Spleen (tissue), 11 donors: ENCODE results near the gene FUT3. TPM values are rescaled to one million over a fixed set of nuclear protein-coding genes. Genes with fewer than 3 reads are reported as not detected.

Experiments used
- DNase-seq: peaks from one replicate; pipeline ENCODE4 v3.0.0-alpha.2; 2020
- H3K27ac ChIP-seq, 8 donors: fragments of 200-600 bp; sonication (generic) in 7 of 8; 1 replicate in 4 of 8; 2 replicates in 4 of 8; pipeline versions ENCODE4 v1.5.0 to v1.8.0; 2016 to 2021; ENCODE audit warnings: inconsistent platforms in 4 of 8, mild to moderate bottlenecking in 4 of 8, moderate library complexity in 1 of 8
- H3K27me3 ChIP-seq, 7 donors: fragments of 200-600 bp; sonication (generic) in 6 of 7; replicated peaks in 1 of 7; 1 replicate in 4 of 7; 2 replicates in 3 of 7; pipeline versions ENCODE4 v1.5.0 to v1.8.0; 2016 to 2021; ENCODE audit warnings: inconsistent platforms in 3 of 7, mild to moderate bottlenecking in 1 of 7
- H3K36me3 ChIP-seq, 6 donors: fragments of 200-600 bp; sonication (generic) in 5 of 6; 1 replicate in 4 of 6; 2 replicates in 2 of 6; pipeline versions ENCODE4 v1.5.0 to v1.8.0; 2016 to 2021; ENCODE audit warnings: inconsistent platforms in 2 of 6
- H3K4me1 ChIP-seq, 6 donors: fragments of 200-600 bp; sonication (generic) in 5 of 6; 1 replicate in 3 of 6; 2 replicates in 3 of 6; pipeline versions ENCODE4 v1.5.0 to v1.8.0; 2016 to 2021; ENCODE audit warnings: inconsistent platforms in 3 of 6
- H3K4me3 ChIP-seq, 8 donors: fragments of 200-600 bp; sonication (generic) in 7 of 8; 1 replicate in 4 of 8; 2 replicates in 4 of 8; pipeline versions ENCODE4 v1.5.0 to v1.8.0; 2016 to 2021; ENCODE audit warnings: inconsistent platforms in 4 of 8, mild to moderate bottlenecking in 4 of 8, moderate library complexity in 2 of 8
- H3K9me3 ChIP-seq, 8 donors: fragments of 200-600 bp; sonication (generic) in 7 of 8; 1 replicate in 4 of 8; 2 replicates in 4 of 8; pipeline versions ENCODE4 v1.5.0 to v1.8.0; 2016 to 2021; ENCODE audit warnings: inconsistent platforms in 4 of 8
- CTCF ChIP-seq, 11 experiments: fragments of 200-600 bp in 7 of 11; fragments of 450-650 bp in 4 of 11; sonication (generic) in 4 of 11; IDR thresholded peaks in 8 of 11; conservative IDR thresholded peaks in 3 of 11; 1 replicate in 7 of 11; 2 replicates in 4 of 11; pipeline versions ENCODE4 v1.4.0 to v1.8.0; 2016 to 2021; ENCODE audit warnings: antibody characterized with exemption in 11 of 11, inconsistent platforms in 4 of 11, mild to moderate bottlenecking in 1 of 11
- POLR2A ChIP-seq, 3 donors: fragments of 450-650 bp; IDR thresholded peaks; one replicate each; pipeline ENCODE4 v1.5.1; 2017; ENCODE audit warnings: antibody characterized with exemption in 3 of 3, mild to moderate bottlenecking in 1 of 3
- POLR2AphosphoS5 ChIP-seq, 3 donors: sonication (generic); formaldehyde crosslinking; IDR thresholded peaks; one replicate each; pipeline ENCODE4 v1.5.1; 2017; ENCODE audit warnings: antibody characterized with exemption in 3 of 3
- WGBS, 5 donors: extraction: QIAGEN DNeasy Blood & Tissue Kit in 3 of 5; methylation state at CpG; one replicate each; pipeline versions ENCODE4 v1.1.5 to v1.1.7; 2013 to 2018; 5-methylcytosine and 5-hydroxymethylcytosine counted together
- intact Hi-C: fragments of 100-400 bp; cut with DNase I; formaldehyde crosslinking; loops from one replicate; pipeline ENCODE4 v1.15.0; 2023; ENCODE audit warnings: low total_unique reads
- polyA plus RNA-seq, 3 donors: library from polyadenylated mRNA; stranded (reverse); fragments of 200-250 nt; gene quantifications; one replicate each; pipeline ENCODE4 v1.2.1, GENCODE V29; 2013
- total RNA-seq, 7 donors: library from RNA; depleted of rRNA in 3 of 7; stranded (reverse); fragments of >200 nt in 3 of 7; fragmentation: NEBNext Ultra II Directional in 4 of 7; extraction: Animal tissue kit (Norgen Biotek cat#: 25700) in 4 of 7; gene quantifications; one replicate each; pipeline versions ENCODE4 v1.1.0 to v1.2.1, GENCODE V29; 2016 to 2021
- donor health status: healthy with polysubstance abuse.
- donor health status: DM: no; HTN: no; CAD: no; lungs with moderate emphysema.
- donor health status: DM: no; HTN: no; CAD: no.
- donor health status: Bipolar disorder and iron deficiency.
- donor health status: healthy.
- donor health status: DM: no; HTN: no; CAD: no.
- donor health status: DM: yes; HTN: yes; CAD: no.

The FUT3 gene
- total and polyA plus RNA-seq, 10 donors: 0.06 to 0.12 TPM; not detected in 8

DNA sequence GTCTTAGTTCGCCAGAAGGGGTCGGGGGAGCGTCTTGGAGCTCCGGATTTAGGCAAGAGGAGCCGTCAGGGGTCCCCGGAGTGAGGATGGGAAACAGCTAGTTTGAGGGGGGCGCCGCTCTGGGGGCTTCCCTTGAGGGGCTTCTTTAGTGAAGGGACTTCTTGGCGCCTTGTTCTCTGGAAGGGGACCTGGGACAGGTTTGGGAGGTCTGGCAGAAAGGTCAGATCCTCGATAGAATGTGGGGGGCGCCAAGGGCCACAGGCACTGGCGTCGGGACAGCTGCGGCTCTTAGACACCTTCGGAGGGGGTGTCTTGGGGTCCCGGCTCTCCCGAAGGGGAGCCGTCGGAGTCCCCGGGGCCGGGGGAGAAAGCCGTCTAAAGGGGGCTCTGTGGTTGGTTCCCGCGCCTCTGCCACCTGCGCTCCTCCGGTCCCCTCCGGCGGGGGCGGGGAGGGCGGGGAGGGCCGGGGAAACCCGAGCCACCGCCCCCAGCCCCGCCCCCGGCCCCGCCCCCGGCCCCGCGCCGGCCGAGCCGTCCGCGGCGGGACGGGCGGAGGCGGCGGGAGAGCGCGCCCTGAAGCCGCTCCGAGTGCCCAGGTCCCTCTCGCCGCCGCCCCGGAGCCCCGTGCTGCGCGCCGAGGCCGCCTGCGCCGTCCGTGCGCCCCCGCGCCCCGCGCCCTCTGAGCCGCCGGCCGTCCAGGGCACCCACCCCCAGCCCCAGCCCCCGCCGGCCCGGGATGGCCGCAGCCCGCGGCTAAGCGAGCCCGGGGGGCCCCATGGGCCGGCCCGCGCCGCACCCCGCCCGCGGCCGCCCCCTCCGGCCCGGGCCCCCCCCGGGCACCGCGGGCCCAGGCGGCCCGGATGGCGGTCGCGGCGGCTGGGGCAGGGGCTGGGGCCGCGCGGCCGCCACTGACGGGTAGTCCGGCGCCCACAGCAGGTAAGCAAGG lies 46.5 kb downstream of the FUT3 start, which contains the start of gene NRTN:
NRTN (plus strand) TSS at position 552 of the 946 bp plus-strand sequence. CDS start 19,099 bp downstream, outside the sequence.
- Histone ChIP-seq H3K27me3 (peaks cover 0 to 63% (median 46%) of the 10 kb centered on the region in 7 donors), H3K9me3 (no peaks in the 10 kb centered on the region), H3K4me3 (peak within 1 kb of the TSS; percentile 7 to 62 (median 27)), H3K36me3 (no peaks in the 10 kb centered on the region), H3K4me1 (peaks cover 6 to 54% (median 29%) of the 10 kb centered on the region in 6 donors), H3K27ac (peak within 1 kb of the TSS in 2 of 8 donors; percentile 16 to 57)
- no peak for TF ChIP-seq POLR2AphosphoS5 (IDR thresholded peaks at IDR 0.05)
- no peak for TF ChIP-seq CTCF (IDR thresholded peaks at IDR 0.05 in 8 of 11, conservative IDR thresholded peaks at IDR 0.05 in 3 of 11)
- TF ChIP-seq POLR2A (IDR thresholded peaks at IDR 0.05): no peak
- DNase-seq: peak; percentile 82
- intact Hi-C loops: loop anchor here (5.0 kb wide), 1 partner anchor 88 kb away; no protein-coding TSS in a partner anchor
- 2 to 12% (median 2%) methylated on average over 10 to 106 of the region's 107 CpGs for WGBS, 5 donors

DNA sequence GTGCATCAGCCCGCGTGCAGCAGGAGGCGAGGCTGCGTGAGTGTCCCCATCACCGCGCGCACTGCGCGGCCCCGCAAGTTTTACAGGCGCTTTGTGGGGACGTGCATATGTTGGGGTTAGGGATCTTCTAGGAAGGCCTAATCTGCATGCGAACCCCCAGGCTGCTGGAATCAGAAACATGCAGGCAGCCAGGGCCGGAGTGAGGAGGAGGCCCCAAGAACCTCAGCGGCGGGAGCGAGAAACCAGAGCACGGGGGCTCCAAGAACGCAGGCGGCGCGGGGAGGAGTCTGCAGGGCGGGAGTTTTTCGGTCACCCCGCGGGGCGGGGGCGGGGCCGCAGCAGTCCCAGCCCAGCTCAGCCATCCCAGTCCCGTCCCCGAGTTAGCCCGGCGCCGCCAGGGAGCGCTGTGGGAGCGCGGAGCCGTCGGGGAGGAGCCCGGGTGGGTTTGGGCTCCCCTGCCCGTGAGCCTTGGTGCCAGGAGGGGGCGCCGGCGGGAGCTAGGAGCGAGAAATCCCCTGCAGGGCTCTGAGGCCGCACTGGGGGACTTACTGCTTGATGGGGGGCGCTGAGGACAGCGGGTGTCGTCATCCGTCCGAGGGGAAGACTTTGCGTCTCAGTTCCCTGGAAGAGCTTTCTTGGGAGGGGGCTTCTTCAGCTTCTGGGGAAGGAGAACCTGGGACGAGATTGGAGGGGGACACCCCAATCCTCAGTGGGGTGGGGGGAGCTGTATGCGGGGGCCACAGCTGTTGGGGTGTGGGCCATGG lies 47.3 kb downstream of the FUT3 start:
- Histone ChIP-seq H3K9me3 (no peaks in the 10 kb centered on the region), H3K4me1 (peaks cover 6 to 62% (median 32%) of the 10 kb centered on the region in 6 donors), H3K27ac (peak overlapping the region in 1 of 8 donors; percentile 16), H3K27me3 (peaks cover 0 to 71% (median 46%) of the 10 kb centered on the region in 7 donors), H3K36me3 (no peaks in the 10 kb centered on the region), H3K4me3 (peak overlapping the region in 7 of 8 donors; percentile 7 to 62 (median 29))
- TF ChIP-seq POLR2A (IDR thresholded peaks at IDR 0.05): no peak
- peak; percentile 74 to 96 (median 91) for TF ChIP-seq CTCF (IDR thresholded peaks at IDR 0.05 in 8 of 11, conservative IDR thresholded peaks at IDR 0.05 in 3 of 11)
- peak; percentile 44 to 79 (median 65) for TF ChIP-seq POLR2AphosphoS5 (IDR thresholded peaks at IDR 0.05)
- intact Hi-C loops: loop anchor here (5.0 kb wide), 1 partner anchor 88 kb away; no protein-coding TSS in a partner anchor
- WGBS, 5 donors: 0 to 4% (median 1%) methylated on average over 24 to 54 of the region's 54 CpGs
- peak; percentile 95 for DNase-seq

DNA sequence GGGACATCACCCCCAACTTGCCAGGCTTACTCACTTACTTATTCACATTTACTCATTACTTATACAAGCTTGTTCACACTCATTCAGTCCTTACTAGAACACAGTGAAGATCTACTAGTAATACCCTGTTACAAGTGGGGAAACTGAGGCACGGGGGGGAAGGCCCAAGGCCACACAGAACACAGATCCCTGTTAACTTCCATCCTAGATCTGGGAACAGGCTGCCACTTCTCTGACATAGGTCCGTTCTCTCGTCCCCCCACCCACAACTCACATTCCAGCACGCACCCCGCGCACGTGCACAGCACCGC lies 47.9 kb downstream of the FUT3 start:
- H3K4me3 ChIP-seq: peak overlapping the region in 7 of 8 donors; percentile 7 to 62 (median 29)
- no peak overlapping the region for H3K27ac ChIP-seq
- 8 to 22% (median 14%) methylated on average over 8 of the region's 8 CpGs for WGBS, 5 donors
- no peak for DNase-seq
- intact Hi-C loops: loop anchor here (5.0 kb wide), 1 partner anchor 89 kb away; no protein-coding TSS in a partner anchor
- H3K4me1 ChIP-seq: peaks cover 6 to 67% (median 32%) of the 10 kb centered on the region in 6 donors
- peaks cover 0 to 77% (median 46%) of the 10 kb centered on the region in 7 donors for H3K27me3 ChIP-seq
- H3K36me3 ChIP-seq: no peaks in the 10 kb centered on the region
- TF ChIP-seq POLR2A (IDR thresholded peaks at IDR 0.05): no peak
- no peak for TF ChIP-seq CTCF (IDR thresholded peaks at IDR 0.05 in 8 of 11, conservative IDR thresholded peaks at IDR 0.05 in 3 of 11)
- no peak for TF ChIP-seq POLR2AphosphoS5 (IDR thresholded peaks at IDR 0.05)
- H3K9me3 ChIP-seq: no peaks in the 10 kb centered on the region
